HUES64 (cell line): ENCODE results near the gene HSPA1A.
"Not testable (repeated sequence)": the region's sequence is repeated elsewhere in the genome, so short reads cannot be mapped to it uniquely, and the experiment has no call there.

Experiments used
- H3K27ac ChIP-seq: 2 replicates; pipeline ENCODE4 v1.7.0; 2013; ENCODE audit warnings: low read depth, low read length, inconsistent platforms
- H3K27me3 ChIP-seq: 2 replicates; pipeline ENCODE4 v1.6.1; 2013; ENCODE audit warnings: mild to moderate bottlenecking, low read length; ENCODE audit not compliant: insufficient read depth
- H3K36me3 ChIP-seq: 2 replicates; pipeline ENCODE4 v1.6.1; 2013; ENCODE audit warnings: mild to moderate bottlenecking, low read length; ENCODE audit not compliant: insufficient read depth
- H3K4me1 ChIP-seq: 2 replicates; pipeline ENCODE4 v1.6.1; 2013; ENCODE audit warnings: mild to moderate bottlenecking, low read length, moderate library complexity; ENCODE audit not compliant: insufficient read depth
- H3K4me3 ChIP-seq: 2 replicates; pipeline ENCODE4 v1.5.1; 2013; ENCODE audit warnings: mild to moderate bottlenecking, low read length, moderate library complexity
- H3K9ac ChIP-seq: 2 replicates; pipeline ENCODE4 v1.6.1; 2013; ENCODE audit warnings: mild to moderate bottlenecking, low read depth, low read length
- H3K9me3 ChIP-seq: 2 replicates; pipeline ENCODE4 v1.6.1; 2013; ENCODE audit warnings: low read depth, low read length; ENCODE audit not compliant: insufficient read depth
- WGBS: fragments of 150-250, 120-280 bp; methylation state at CpG from one replicate; pipeline ENCODE4 v1.1.7; 2013; ENCODE audit warnings: missing lambda C conversion rate; 5-methylcytosine and 5-hydroxymethylcytosine counted together

The HSPA1A gene

GRCh38 chr6:31796993-31797385, 18.4 kb upstream of the HSPA1A start:
- no peak overlapping the region for H3K9ac ChIP-seq
- H3K4me3 ChIP-seq = no peak overlapping the region
- H3K27me3 ChIP-seq = no peaks in the 10 kb centered on the region
- H3K4me1 ChIP-seq = 0 out of 2 replicates have a peak, but pooled peaks cover 5% of the 10 kb centered on the region
- 98% methylated on average over 2 of the region's 2 CpGs for WGBS
- H3K9me3 ChIP-seq = no peaks in the 10 kb centered on the region
- H3K27ac ChIP-seq = no peak overlapping the region
- peaks cover 49% of the 10 kb centered on the region for H3K36me3 ChIP-seq

- H3K9ac ChIP-seq = no peak overlapping the region
- WGBS = 92% methylated on average over 5 of the region's 5 CpGs
- no peak overlapping the region for H3K27ac ChIP-seq
These were observed 17.8 kb upstream of the HSPA1A start for GRCh38 chr6:31797588-31797987.

GRCh38 chr6:31799781-31800180, 15.6 kb upstream of the HSPA1A start:
- H3K4me3 ChIP-seq = no peak overlapping the region
- 97% methylated on average over 11 of the region's 12 CpGs for WGBS
- H3K36me3 ChIP-seq = peaks cover 59% of the 10 kb centered on the region
- H3K27ac ChIP-seq = no peak overlapping the region
- no peaks in the 10 kb centered on the region for H3K27me3 ChIP-seq
- H3K9ac ChIP-seq = no peak overlapping the region
- H3K9me3 ChIP-seq = no peaks in the 10 kb centered on the region
- H3K4me1 ChIP-seq = no peaks in the 10 kb centered on the region

More at GRCh38 chr6:31797588-31797987, 17.8 kb upstream of the HSPA1A start:
- peaks cover 49% of the 10 kb centered on the region for H3K36me3 ChIP-seq
- 0 out of 2 replicates have a peak, but pooled peaks cover 5% of the 10 kb centered on the region for H3K4me1 ChIP-seq
- no peaks in the 10 kb centered on the region for H3K9me3 ChIP-seq
- no peak overlapping the region for H3K4me3 ChIP-seq
- no peaks in the 10 kb centered on the region for H3K27me3 ChIP-seq

GRCh38 chr6:31801031-31801927, 14.1 kb upstream of the HSPA1A start:
- peaks cover 59% of the 10 kb centered on the region for H3K36me3 ChIP-seq
- not testable (repeated sequence) for H3K27me3 ChIP-seq
- 94% methylated on average over 7 of the region's 8 CpGs for WGBS

GRCh38 chr6:31805939-31806469, 9.3 kb upstream of the HSPA1A start:
- Histone ChIP-seq H3K4me1 (peaks cover 6% of the 10 kb centered on the region; the same call in 1 of the 2 replicates), H3K9ac (peak overlapping the region; percentile 95), H3K36me3 (peaks cover 34% of the 10 kb centered on the region), H3K27me3 (no peaks in the 10 kb centered on the region), H3K27ac (peak overlapping the region; percentile 98), H3K4me3 (peak overlapping the region; percentile 94), H3K9me3 (no peaks in the 10 kb centered on the region)
- 23% methylated on average over 7 of the region's 7 CpGs for WGBS

More at GRCh38 chr6:31801031-31801927, 14.1 kb upstream of the HSPA1A start:
- H3K9ac ChIP-seq, H3K4me3 ChIP-seq, H3K27ac ChIP-seq, H3K9me3 ChIP-seq, H3K4me1 ChIP-seq: not testable (repeated sequence)

- Histone ChIP-seq H3K36me3 (peaks cover 27% of the 10 kb centered on the region), H3K27ac (peak within 1 kb of the TSS; percentile 98), H3K4me1 (peaks cover 6% of the 10 kb centered on the region; the same call in 1 of the 2 replicates), H3K27me3 (no peaks in the 10 kb centered on the region), H3K9me3 (no peaks in the 10 kb centered on the region), H3K4me3 (peak within 1 kb of the TSS; percentile 94), H3K9ac (peak within 1 kb of the TSS; percentile 95)
- under 1% methylated on average over 49 of the region's 51 CpGs for WGBS
These were observed 8.7 kb upstream of the HSPA1A start, which contains the start of gene LSM2 for GRCh38 chr6:31806470-31807272. TSS of gene LSM2 (minus strand) at chr6:31806966. CDS start at chr6:31806757, 209 bp downstream.

- not testable (repeated sequence) for H3K4me3 ChIP-seq, H3K27ac ChIP-seq, H3K36me3 ChIP-seq, H3K9me3 ChIP-seq, H3K4me1 ChIP-seq, H3K27me3 ChIP-seq, H3K9ac ChIP-seq
- 90% methylated on average over 8 of the region's 10 CpGs for WGBS
These were observed 6.7 kb upstream of the HSPA1A start for GRCh38 chr6:31808599-31808998.

- Histone ChIP-seq H3K4me1 (peaks cover 3% of the 10 kb centered on the region; the same call in 1 of the 2 replicates), H3K27me3 (no peaks in the 10 kb centered on the region), H3K9me3 (no peaks in the 10 kb centered on the region), H3K36me3 (no peaks in the 10 kb centered on the region), H3K4me3 (no peak overlapping the region), H3K27ac (no peak overlapping the region), H3K9ac (no peak overlapping the region)
- 95% methylated on average over 12 of the region's 12 CpGs for WGBS
These were observed 3.7 kb upstream of the HSPA1A start for GRCh38 chr6:31811645-31812044.

- Histone ChIP-seq H3K36me3 (no peaks in the 10 kb centered on the region), H3K9me3 (no peaks in the 10 kb centered on the region), H3K9ac (no peak overlapping the region), H3K27ac (no peak overlapping the region), H3K4me3 (peak overlapping the region; percentile 69), H3K27me3 (no peaks in the 10 kb centered on the region), H3K4me1 (peaks cover 3% of the 10 kb centered on the region; the same call in 1 of the 2 replicates)
- 93% methylated on average over 7 of the region's 7 CpGs for WGBS
These were observed 1.9 kb upstream of the HSPA1A start for GRCh38 chr6:31813465-31813849.

GRCh38 chr6:31814677-31815024, 692 bp upstream of the HSPA1A start:
- Histone ChIP-seq H3K36me3 (no peaks in the 10 kb centered on the region), H3K4me3 (peak overlapping the region; percentile 69), H3K9me3 (no peaks in the 10 kb centered on the region), H3K27me3 (no peaks in the 10 kb centered on the region), H3K27ac (peak overlapping the region; percentile 99), H3K9ac (peak overlapping the region; percentile 61; the same call in 1 of the 2 replicates), H3K4me1 (peaks cover 3% of the 10 kb centered on the region; the same call in 1 of the 2 replicates)
- under 1% methylated on average over 13 of the region's 13 CpGs for WGBS
